ENCODE results near the gene ECI2.

ECI2 gene

GRCh38 chr6:4145083-4145482 lies 9.7 kb upstream of the ECI2 start:
- H3K4me3 ChIP-seq (ENCODE audit: low read depth, low read length), result no peak overlapping the region
- DNase-seq (ENCODE audit: low read depth), result no peak
- TF ChIP-seq CTCF (IDR thresholded peaks at IDR 0.05; ENCODE audit: low read depth, low read length, missing control alignments), result no peak

GRCh38 chr6:4139272-4139671 lies 3.9 kb upstream of the ECI2 start:
- no peak for TF ChIP-seq CTCF (IDR thresholded peaks at IDR 0.05; ENCODE audit: low read depth, low read length, missing control alignments)
- no peak overlapping the region for H3K4me3 ChIP-seq (ENCODE audit: low read depth, low read length)
- DNase-seq (ENCODE audit: low read depth), result no peak

GRCh38 chr6:4138186-4138585 lies 2.8 kb upstream of the ECI2 start:
- H3K4me3 ChIP-seq (ENCODE audit: low read depth, low read length), result no peak overlapping the region
- no peak for DNase-seq (ENCODE audit: low read depth)
- no peak for TF ChIP-seq CTCF (IDR thresholded peaks at IDR 0.05; ENCODE audit: low read depth, low read length, missing control alignments)

- DNase-seq (ENCODE audit: low read depth), result no peak
These were observed 1.0 kb upstream of the ECI2 start for GRCh38 chr6:4136354-4136831.

GRCh38 chr6:4135665-4136353 lies 434 bp upstream of the ECI2 start:
- TF ChIP-seq CTCF (IDR thresholded peaks at IDR 0.05; ENCODE audit: low read depth, low read length, missing control alignments), result no peak
- DNase-seq (ENCODE audit: low read depth), result peak; percentile 60
- H3K4me3 ChIP-seq (ENCODE audit: low read depth, low read length), result peak overlapping the region; percentile 74

More at GRCh38 chr6:4136354-4136831, 1.0 kb upstream of the ECI2 start:
- TF ChIP-seq CTCF (IDR thresholded peaks at IDR 0.05; ENCODE audit: low read depth, low read length, missing control alignments), result no peak
- H3K4me3 ChIP-seq (ENCODE audit: low read depth, low read length), result peak overlapping the region; percentile 74

GRCh38 chr6:4133941-4134838 lies 1.2 kb downstream of the ECI2 start:
- peak overlapping the region; percentile 79 for H3K4me3 ChIP-seq (ENCODE audit: low read depth, low read length)
- TF ChIP-seq CTCF (IDR thresholded peaks at IDR 0.05; ENCODE audit: low read depth, low read length, missing control alignments), result no peak
- peak; percentile 18 for DNase-seq (ENCODE audit: low read depth)
